HepG2 (cell line): ENCODE data around the gene ADI1. TPM values are rescaled to one million over a fixed set of nuclear protein-coding genes. Genes with fewer than 3 reads are reported as not detected.

Experiments
- ARID2 ChIP-seq: sonication (generic); formaldehyde crosslinking; IDR thresholded peaks from 2 replicates; pipeline ENCODE4 v1.8.1; 2022; ENCODE audit warnings: mild to moderate bottlenecking, missing genetic modification reagents, borderline replicate concordance
- MBNL3 ChIP-seq: fragments of 250-450 bp; sonication (Bioruptor Pico); conservative IDR thresholded peaks from 2 replicates; pipeline ENCODE4 v1.8.0; 2022; ENCODE audit warnings: mild to moderate bottlenecking, inconsistent platforms
- NFKB2 ChIP-seq: sonication (generic); formaldehyde crosslinking; IDR thresholded peaks from 2 replicates; pipeline ENCODE4 v1.4.0; 2020; ENCODE audit warnings: missing genetic modification reagents, borderline replicate concordance
- ZNF839 ChIP-seq: sonication (generic); formaldehyde crosslinking; IDR thresholded peaks from 2 replicates; pipeline ENCODE4 v1.4.0; 2020; ENCODE audit warnings: missing genetic modification reagents, mild to moderate bottlenecking, borderline replicate concordance
- polyA plus RNA-seq, 8 experiments: library from polyadenylated mRNA; depleted of rRNA in 3 of 8; stranded (reverse) in 7 of 8; unstranded in 1 of 8; fragments of >200 nt; fragmentation: Illumina TruSeq in 4 of 8; extraction: Trizol in 4 of 8; gene quantifications; 2 replicates each; pipeline versions ENCODE4 v1.2.1 to v1.2.3, GENCODE V29; 2011 to 2016; ENCODE audit warnings: low read depth in 4 of 8, missing spikeins in 1 of 8, mixed read lengths in 1 of 8; ENCODE audit not compliant: insufficient read depth in 1 of 8
- total RNA-seq, 5 experiments: library from RNA; depleted of rRNA; stranded (reverse); fragments of >200 nt; fragmentation: Illumina TruSeq; extraction: Trizol; gene quantifications; 2 replicates each; pipeline ENCODE4 v1.2.3, GENCODE V29; 2016; ENCODE audit warnings: low read depth in 1 of 5
- TF ChIP-seq, protein P1 (sequence below): IDR thresholded peaks from 2 replicates; pipeline ENCODE4 v1.6.1; 2016; ENCODE audit warnings: low read depth
- TF ChIP-seq, protein P2 (sequence below): sonication (generic); formaldehyde crosslinking; IDR thresholded peaks from 2 replicates; pipeline ENCODE4 v1.5.0; 2020; ENCODE audit warnings: missing genetic modification reagents
- TF ChIP-seq, protein P3 (sequence below): sonication (generic); formaldehyde crosslinking; IDR thresholded peaks from one replicate; pipeline ENCODE4 v1.5.1; 2020; ENCODE audit warnings: mild to moderate bottlenecking, missing genetic modification reagents; ENCODE audit errors: not compliant biosample characterization
- TF ChIP-seq, protein P4 (sequence below): sonication (generic); formaldehyde crosslinking; IDR thresholded peaks from 2 replicates; pipeline ENCODE4 v1.5.0; 2020; ENCODE audit warnings: mild to moderate bottlenecking, low read depth, missing genetic modification reagents, borderline replicate concordance

Gene ADI1
- total and polyA plus RNA-seq, 2 of the 13 experiments (the other 11 are each of a cell fraction or from before 2014, with no cell fraction given): 28.7 to 123 TPM

DNA sequence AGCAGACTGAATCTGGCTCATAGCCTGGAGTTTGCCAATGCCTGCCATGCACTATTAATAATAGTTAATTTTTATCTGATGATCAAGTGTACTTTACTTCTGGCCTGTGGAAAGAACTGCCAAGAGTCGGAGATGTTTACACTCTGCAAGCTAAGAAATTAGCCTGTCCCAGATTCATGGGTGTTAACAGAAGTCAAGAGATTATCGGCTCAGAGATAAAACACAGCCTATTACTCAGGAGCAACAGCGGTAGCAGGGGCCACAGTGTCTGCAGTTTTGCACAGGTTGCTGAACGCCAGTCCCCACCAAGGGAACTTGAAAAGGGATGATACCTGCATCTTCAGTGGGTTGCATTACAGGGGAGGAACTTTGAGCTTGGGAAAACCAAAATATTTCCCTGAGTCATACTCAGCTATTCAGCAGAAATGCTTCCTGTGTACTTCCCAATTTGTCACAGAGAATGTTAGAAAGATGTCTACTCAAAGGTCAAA lies 4.3 kb upstream of the ADI1 start (continued):
- TF ChIP-seq, protein P1, sequence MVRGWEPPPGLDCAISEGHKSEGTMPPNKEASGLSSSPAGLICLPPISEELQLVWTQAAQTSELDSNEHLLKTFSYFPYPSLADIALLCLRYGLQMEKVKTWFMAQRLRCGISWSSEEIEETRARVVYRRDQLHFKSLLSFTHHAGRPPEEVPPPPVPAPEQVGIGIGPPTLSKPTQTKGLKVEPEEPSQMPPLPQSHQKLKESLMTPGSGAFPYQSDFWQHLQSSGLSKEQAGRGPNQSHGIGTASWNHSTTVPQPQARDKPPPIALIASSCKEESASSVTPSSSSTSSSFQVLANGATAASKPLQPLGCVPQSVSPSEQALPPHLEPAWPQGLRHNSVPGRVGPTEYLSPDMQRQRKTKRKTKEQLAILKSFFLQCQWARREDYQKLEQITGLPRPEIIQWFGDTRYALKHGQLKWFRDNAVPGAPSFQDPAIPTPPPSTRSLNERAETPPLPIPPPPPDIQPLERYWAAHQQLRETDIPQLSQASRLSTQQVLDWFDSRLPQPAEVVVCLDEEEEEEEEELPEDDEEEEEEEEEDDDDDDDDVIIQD (CRISPR knock-in tag): no peak; the same call in 1 of the 2 replicates
- TF ChIP-seq, protein P2, sequence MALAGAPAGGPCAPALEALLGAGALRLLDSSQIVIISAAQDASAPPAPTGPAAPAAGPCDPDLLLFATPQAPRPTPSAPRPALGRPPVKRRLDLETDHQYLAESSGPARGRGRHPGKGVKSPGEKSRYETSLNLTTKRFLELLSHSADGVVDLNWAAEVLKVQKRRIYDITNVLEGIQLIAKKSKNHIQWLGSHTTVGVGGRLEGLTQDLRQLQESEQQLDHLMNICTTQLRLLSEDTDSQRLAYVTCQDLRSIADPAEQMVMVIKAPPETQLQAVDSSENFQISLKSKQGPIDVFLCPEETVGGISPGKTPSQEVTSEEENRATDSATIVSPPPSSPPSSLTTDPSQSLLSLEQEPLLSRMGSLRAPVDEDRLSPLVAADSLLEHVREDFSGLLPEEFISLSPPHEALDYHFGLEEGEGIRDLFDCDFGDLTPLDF (CRISPR knock-in tag): no peak
- TF ChIP-seq MBNL3 (CRISPR knock-in tag) (no peak), ZNF839 (CRISPR knock-in tag) (no peak), NFKB2 (CRISPR knock-in tag) (no peak), ARID2 (CRISPR knock-in tag) (no peak)
- TF ChIP-seq, protein P3, sequence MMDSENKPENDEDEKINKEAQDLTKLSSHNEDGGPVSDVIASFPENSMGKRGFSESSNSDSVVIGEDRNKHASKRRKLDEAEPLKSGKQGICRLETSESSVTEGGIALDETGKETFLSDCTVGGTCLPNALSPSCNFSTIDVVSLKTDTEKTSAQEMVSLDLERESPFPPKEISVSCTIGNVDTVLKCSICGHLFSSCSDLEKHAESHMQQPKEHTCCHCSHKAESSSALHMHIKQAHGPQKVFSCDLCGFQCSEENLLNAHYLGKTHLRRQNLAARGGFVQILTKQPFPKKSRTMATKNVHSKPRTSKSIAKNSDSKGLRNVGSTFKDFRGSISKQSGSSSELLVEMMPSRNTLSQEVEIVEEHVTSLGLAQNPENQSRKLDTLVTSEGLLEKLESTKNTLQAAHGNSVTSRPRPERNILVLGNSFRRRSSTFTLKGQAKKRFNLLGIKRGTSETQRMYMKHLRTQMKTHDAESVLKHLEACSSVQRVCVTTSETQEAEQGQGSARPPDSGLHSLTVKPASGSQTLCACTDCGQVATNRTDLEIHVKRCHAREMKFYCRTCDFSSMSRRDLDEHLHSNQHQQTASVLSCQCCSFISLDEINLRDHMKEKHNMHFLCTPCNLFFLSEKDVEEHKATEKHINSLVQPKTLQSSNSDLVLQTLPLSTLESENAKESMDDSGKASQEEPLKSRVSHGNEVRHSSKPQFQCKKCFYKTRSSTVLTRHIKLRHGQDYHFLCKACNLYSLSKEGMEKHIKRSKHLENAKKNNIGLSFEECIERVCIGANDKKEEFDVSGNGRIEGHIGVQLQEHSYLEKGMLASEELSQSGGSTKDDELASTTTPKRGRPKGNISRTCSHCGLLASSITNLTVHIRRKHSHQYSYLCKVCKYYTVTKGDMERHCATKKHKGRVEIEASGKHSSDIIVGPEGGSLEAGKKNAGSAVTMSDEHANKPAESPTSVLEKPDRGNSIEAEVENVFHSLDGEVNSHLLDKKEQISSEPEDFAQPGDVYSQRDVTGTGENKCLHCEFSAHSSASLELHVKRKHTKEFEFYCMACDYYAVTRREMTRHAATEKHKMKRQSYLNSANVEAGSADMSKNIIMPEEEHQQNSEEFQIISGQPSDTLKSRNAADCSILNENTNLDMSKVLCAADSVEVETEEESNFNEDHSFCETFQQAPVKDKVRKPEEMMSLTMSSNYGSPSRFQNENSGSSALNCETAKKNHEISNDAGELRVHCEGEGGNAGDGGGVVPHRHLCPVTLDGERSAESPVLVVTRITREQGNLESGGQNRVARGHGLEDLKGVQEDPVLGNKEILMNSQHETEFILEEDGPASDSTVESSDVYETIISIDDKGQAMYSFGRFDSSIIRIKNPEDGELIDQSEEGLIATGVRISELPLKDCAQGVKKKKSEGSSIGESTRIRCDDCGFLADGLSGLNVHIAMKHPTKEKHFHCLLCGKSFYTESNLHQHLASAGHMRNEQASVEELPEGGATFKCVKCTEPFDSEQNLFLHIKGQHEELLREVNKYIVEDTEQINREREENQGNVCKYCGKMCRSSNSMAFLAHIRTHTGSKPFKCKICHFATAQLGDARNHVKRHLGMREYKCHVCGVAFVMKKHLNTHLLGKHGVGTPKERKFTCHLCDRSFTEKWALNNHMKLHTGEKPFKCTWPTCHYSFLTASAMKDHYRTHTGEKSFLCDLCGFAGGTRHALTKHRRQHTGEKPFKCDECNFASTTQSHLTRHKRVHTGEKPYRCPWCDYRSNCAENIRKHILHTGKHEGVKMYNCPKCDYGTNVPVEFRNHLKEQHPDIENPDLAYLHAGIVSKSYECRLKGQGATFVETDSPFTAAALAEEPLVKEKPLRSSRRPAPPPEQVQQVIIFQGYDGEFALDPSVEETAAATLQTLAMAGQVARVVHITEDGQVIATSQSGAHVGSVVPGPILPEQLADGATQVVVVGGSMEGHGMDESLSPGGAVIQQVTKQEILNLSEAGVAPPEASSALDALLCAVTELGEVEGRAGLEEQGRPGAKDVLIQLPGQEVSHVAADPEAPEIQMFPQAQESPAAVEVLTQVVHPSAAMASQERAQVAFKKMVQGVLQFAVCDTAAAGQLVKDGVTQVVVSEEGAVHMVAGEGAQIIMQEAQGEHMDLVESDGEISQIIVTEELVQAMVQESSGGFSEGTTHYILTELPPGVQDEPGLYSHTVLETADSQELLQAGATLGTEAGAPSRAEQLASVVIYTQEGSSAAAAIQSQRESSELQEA (CRISPR knock-in tag): no peak
- TF ChIP-seq, protein P4, sequence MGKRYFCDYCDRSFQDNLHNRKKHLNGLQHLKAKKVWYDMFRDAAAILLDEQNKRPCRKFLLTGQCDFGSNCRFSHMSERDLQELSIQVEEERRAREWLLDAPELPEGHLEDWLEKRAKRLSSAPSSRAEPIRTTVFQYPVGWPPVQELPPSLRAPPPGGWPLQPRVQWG (CRISPR knock-in tag): no peak
